HTR-8/SVneo (cell line): ENCODE data around the gene ITGA8.
"Not testable (repeated sequence)": the region's sequence is repeated elsewhere in the genome, so short reads cannot be mapped to it uniquely, and the experiment has no call there.

ENCODE experiments used
- DNase-seq: peaks from one replicate; pipeline ENCODE4 v3.0.0; 2011; ENCODE audit warnings: low spot score, mixed read lengths; ENCODE audit not compliant: insufficient read length
- FAIRE-seq: peaks from 2 replicates; lab custom pipeline; 2011; peaks lifted over from hg19 to GRCh38; lab: Jason Lieb, UNC

ITGA8 gene

GRCh38 chr10:15478429-15478828 lies 241.3 kb downstream of the ITGA8 start:
- DNase-seq: no peak
- FAIRE-seq: no peak

- no peak for FAIRE-seq
- DNase-seq: no peak
Measured at GRCh38 chr10:15476337-15476736, 243.4 kb downstream of the ITGA8 start.

GRCh38 chr10:15475439-15475838 lies 244.3 kb downstream of the ITGA8 start:
- FAIRE-seq, DNase-seq: not testable (repeated sequence)

- no peak for DNase-seq
- FAIRE-seq: no peak
Measured at GRCh38 chr10:15474671-15475070, 245.1 kb downstream of the ITGA8 start.

GRCh38 chr10:15473396-15473767 lies 246.3 kb downstream of the ITGA8 start:
- DNase-seq (no peak), FAIRE-seq (no peak)

- FAIRE-seq: no peak
- DNase-seq: no peak
Measured at GRCh38 chr10:15472431-15473395, 247.0 kb downstream of the ITGA8 start.

- FAIRE-seq: no peak
Measured at GRCh38 chr10:15472008-15472407, 247.7 kb downstream of the ITGA8 start.

GRCh38 chr10:15469111-15469510 lies 250.6 kb downstream of the ITGA8 start:
- DNase-seq (no peak), FAIRE-seq (no peak)

More at GRCh38 chr10:15472008-15472407, 247.7 kb downstream of the ITGA8 start:
- no peak for DNase-seq

- DNase-seq: no peak
- no peak for FAIRE-seq
Measured at GRCh38 chr10:15464381-15464780, 255.3 kb downstream of the ITGA8 start.
